ENCODE results near the gene WFS1. TPM values are rescaled to one million over a fixed set of nuclear protein-coding genes. Genes with fewer than 3 reads are reported as not detected.

The WFS1 gene
- total and polyA plus RNA-seq, 2 of the 13 experiments (the other 11 are each of a cell fraction or from before 2014, with no cell fraction given): 39.1 to 42.2 TPM

- DNase-seq (ENCODE audit: low spot score) (no peak), FAIRE-seq (no peak), ATAC-seq (no peak)
- H3K4me1 ChIP-seq (ENCODE audit: insufficient read depth, low read length): peaks cover 89% of the 10 kb centered on the region
- peaks cover 0 to 3% of the 10 kb centered on the region in 2 experiments; a peak in 1 of 5 replicates for H3K36me3 ChIP-seq (replicated peaks in 1 of 2; ENCODE audit: control insufficient read depth in 1 of 2, insufficient read depth in 2 of 2, low read length in 2 of 2)
- ChIA-PET POLR2A (interaction anchor here (0.7 to 5.0 kb wide), 3 partner anchors 8 to 51 kb away, joined by 3 to 41 read pairs (median 19); no protein-coding TSS in a partner anchor), CTCF (ENCODE audit: low intra/inter-chr PET ratio, low total read pairs) (no interaction called here)
- H3K9me3 ChIP-seq (ENCODE audit: low read length): no peaks in the 10 kb centered on the region
- H3K79me2 ChIP-seq (ENCODE audit: insufficient read depth, low read length): peaks cover 53% of the 10 kb centered on the region
- H2AFZ ChIP-seq (ENCODE audit: low read length): no peak overlapping the region
- TF ChIP-seq GTF3A (CRISPR knock-in tag; conservative IDR thresholded peaks at IDR 0.05): no peak
- TF ChIP-seq ZNF251 (CRISPR knock-in tag; IDR thresholded peaks at IDR 0.05): no peak
- no peak for TF ChIP-seq ZNF768 (CRISPR knock-in tag; IDR thresholded peaks at IDR 0.05)
- TF ChIP-seq HNF1A (IDR thresholded peaks at IDR 0.05; ENCODE audit: low read depth): no peak
- TF ChIP-seq HNF1A (CRISPR knock-in tag; IDR thresholded peaks at IDR 0.05; ENCODE audit: borderline replicate concordance): no peak
- no peak for TF ChIP-seq ZNF431 (CRISPR knock-in tag; IDR thresholded peaks at IDR 0.05; ENCODE audit: borderline replicate concordance, low read depth)
- no peak for TF ChIP-seq ZNF326 (CRISPR knock-in tag; IDR thresholded peaks at IDR 0.05; ENCODE audit: borderline replicate concordance)
- no peak for TF ChIP-seq CEBPZ (IDR thresholded peaks at IDR 0.05; ENCODE audit: low read length)
- TF ChIP-seq ZBTB8A (CRISPR knock-in tag; IDR thresholded peaks at IDR 0.05; ENCODE audit: borderline replicate concordance, low read depth): no peak
- no peak for TF ChIP-seq NR3C1 (CRISPR knock-in tag; IDR thresholded peaks at IDR 0.05)
- no peak for TF ChIP-seq PRDM4 (CRISPR knock-in tag; IDR thresholded peaks at IDR 0.05; ENCODE audit: borderline replicate concordance)
- no peak for TF ChIP-seq SMAD3 (CRISPR knock-in tag; IDR thresholded peaks at IDR 0.05)
- no peak for TF ChIP-seq MNT (IDR thresholded peaks at IDR 0.05)
- TF ChIP-seq PAF1 (CRISPR knock-in tag; IDR thresholded peaks at IDR 0.05): no peak
- H3K27ac ChIP-seq (ENCODE audit: extremely low read length, insufficient read depth, low read length): peak overlapping the region; percentile 80
- no peaks in the 10 kb centered on the region for H4K20me1 ChIP-seq (ENCODE audit: insufficient read depth, low read length)
- 92% methylated on average over 7 of the region's 9 CpGs for WGBS (ENCODE audit: low lambda C conversion rate)
- intact Hi-C loops (cut with micrococcal nuclease; ENCODE audit: unreplicated experiment): no loop called here
- BruUV-seq (replicated peaks): no TSS peak
- H3K27me3 ChIP-seq (ENCODE audit: control insufficient read depth in 1 of 2, insufficient read depth in 2 of 2, low read length in 2 of 2): no peaks in the 10 kb centered on the region
- in situ Hi-C loops (cut with HindIII; ENCODE audit: extremely low pct_ligation_motif_present, low pct_unique_long_range_greater_than_20kb): no loop called here
- peak overlapping the region; percentile 93 for H3K9ac ChIP-seq (ENCODE audit: insufficient read depth, low read depth, low read length)
- H3K4me3 ChIP-seq (replicated peaks in 1 of 3; ENCODE audit: insufficient read depth in 1 of 3, low read depth in 2 of 3, low read length in 3 of 3): peak overlapping the region; percentile 87 to 99 (median 92); a peak in 5 of 6 replicates
- H3K4me2 ChIP-seq (ENCODE audit: low read depth, low read length): peak overlapping the region; percentile 70
Measured at GRCh38 chr4:6271206-6271605, 1.6 kb downstream of the WFS1 start.
